Measurements from ENCODE around the gene GUCY2F.

The GUCY2F gene

GRCh38 chrX:109357706-109358105 is 124.2 kb downstream of the GUCY2F start:
- Histone ChIP-seq H3K23ac (ENCODE audit: low read depth, low read length, poor library complexity) (no peak overlapping the region), H3K4me1 (ENCODE audit: control insufficient read depth in 2 of 2, insufficient read depth in 1 of 2, low read depth in 1 of 2, low read length in 2 of 2) (no peaks in the 10 kb centered on the region), H2BK120ac (ENCODE audit: low read depth, low read length) (no peak overlapping the region), H2AK5ac (ENCODE audit: low read depth, low read length) (no peak overlapping the region), H3K4me3 (ENCODE audit: low read length in 2 of 2) (no peak overlapping the region), H3K79me1 (ENCODE audit: low read depth, low read length) (no peaks in the 10 kb centered on the region), H3K9ac (ENCODE audit: low read depth, low read length, poor library complexity) (no peak overlapping the region), H2BK5ac (ENCODE audit: low read length) (no peak overlapping the region), H3K36me3 (replicated peaks in 1 of 2; ENCODE audit: control insufficient read depth in 2 of 2, insufficient read depth in 2 of 2, low read length in 2 of 2) (no peaks in the 10 kb centered on the region), H4K91ac (ENCODE audit: low read depth, low read length, poor library complexity) (no peak overlapping the region), H2BK12ac (ENCODE audit: low read length) (no peak overlapping the region), H3K4me2 (ENCODE audit: insufficient read depth, low read length, poor library complexity, severe bottlenecking) (no peak overlapping the region), H4K8ac (ENCODE audit: low read depth, low read length) (no peak overlapping the region), H3K9me3 (replicated peaks in 1 of 2; ENCODE audit: control insufficient read depth in 2 of 2, insufficient read depth in 1 of 2, low read depth in 1 of 2, low read length in 2 of 2) (peaks cover 0 to 4% of the 10 kb centered on the region in 2 donors), H3K27ac (replicated peaks; ENCODE audit: low read length) (no peak overlapping the region), H3K4ac (ENCODE audit: low read length) (no peak overlapping the region), H2AFZ (ENCODE audit: low read length) (no peak overlapping the region), H2BK15ac (ENCODE audit: low read length) (no peak overlapping the region), H3K14ac (ENCODE audit: low read length) (no peak overlapping the region), H3K27me3 (ENCODE audit: control insufficient read depth in 3 of 3, insufficient read depth in 3 of 3, low read depth in 1 of 3, low read length in 3 of 3) (no peaks in the 10 kb centered on the region), H3K18ac (ENCODE audit: low read length) (no peak overlapping the region)
- no CpG with 5 or more reads among the region's 3 CpGs for WGBS, 2 donors (ENCODE audit: extremely low coverage in 2 of 2, insufficient read length in 2 of 2, insufficient replicate concordance in 1 of 2)
- DNase-seq (ENCODE audit: low spot score): no peak

- H2AK5ac ChIP-seq (ENCODE audit: low read depth, low read length): no peak overlapping the region
- no peak overlapping the region for H3K27ac ChIP-seq (replicated peaks; ENCODE audit: low read length)
- WGBS, 2 donors (ENCODE audit: extremely low coverage in 2 of 2, insufficient read length in 2 of 2, insufficient replicate concordance in 1 of 2): no CpG with 5 or more reads among the region's 3 CpGs
- H3K18ac ChIP-seq (ENCODE audit: low read length): no peak overlapping the region
- H3K9me3 ChIP-seq (replicated peaks in 1 of 2; ENCODE audit: control insufficient read depth in 2 of 2, insufficient read depth in 1 of 2, low read depth in 1 of 2, low read length in 2 of 2): peaks cover 0 to 4% of the 10 kb centered on the region in 2 donors
- DNase-seq (ENCODE audit: low spot score): no peak
- H4K8ac ChIP-seq (ENCODE audit: low read depth, low read length): no peak overlapping the region
- no peak overlapping the region for H2BK5ac ChIP-seq (ENCODE audit: low read length)
- no peaks in the 10 kb centered on the region for H3K79me1 ChIP-seq (ENCODE audit: low read depth, low read length)
- no peak overlapping the region for H3K23ac ChIP-seq (ENCODE audit: low read depth, low read length, poor library complexity)
- no peaks in the 10 kb centered on the region for H3K4me1 ChIP-seq (ENCODE audit: control insufficient read depth in 2 of 2, insufficient read depth in 1 of 2, low read depth in 1 of 2, low read length in 2 of 2)
- no peaks in the 10 kb centered on the region for H3K36me3 ChIP-seq (replicated peaks in 1 of 2; ENCODE audit: control insufficient read depth in 2 of 2, insufficient read depth in 2 of 2, low read length in 2 of 2)
- no peak overlapping the region for H2BK120ac ChIP-seq (ENCODE audit: low read depth, low read length)
- H3K27me3 ChIP-seq (ENCODE audit: control insufficient read depth in 3 of 3, insufficient read depth in 3 of 3, low read depth in 1 of 3, low read length in 3 of 3): no peaks in the 10 kb centered on the region
- H3K9ac ChIP-seq (ENCODE audit: low read depth, low read length, poor library complexity): no peak overlapping the region
- no peak overlapping the region for H3K4ac ChIP-seq (ENCODE audit: low read length)
- H3K4me2 ChIP-seq (ENCODE audit: insufficient read depth, low read length, poor library complexity, severe bottlenecking): no peak overlapping the region
- H3K14ac ChIP-seq (ENCODE audit: low read length): no peak overlapping the region
- H2BK15ac ChIP-seq (ENCODE audit: low read length): no peak overlapping the region
- no peak overlapping the region for H2AFZ ChIP-seq (ENCODE audit: low read length)
- H2BK12ac ChIP-seq (ENCODE audit: low read length): no peak overlapping the region
- no peak overlapping the region for H4K91ac ChIP-seq (ENCODE audit: low read depth, low read length, poor library complexity)
- no peak overlapping the region for H3K4me3 ChIP-seq (ENCODE audit: low read length in 2 of 2)
Observed at GRCh38 chrX:109356684-109357083, 125.2 kb downstream of the GUCY2F start.

DNA sequence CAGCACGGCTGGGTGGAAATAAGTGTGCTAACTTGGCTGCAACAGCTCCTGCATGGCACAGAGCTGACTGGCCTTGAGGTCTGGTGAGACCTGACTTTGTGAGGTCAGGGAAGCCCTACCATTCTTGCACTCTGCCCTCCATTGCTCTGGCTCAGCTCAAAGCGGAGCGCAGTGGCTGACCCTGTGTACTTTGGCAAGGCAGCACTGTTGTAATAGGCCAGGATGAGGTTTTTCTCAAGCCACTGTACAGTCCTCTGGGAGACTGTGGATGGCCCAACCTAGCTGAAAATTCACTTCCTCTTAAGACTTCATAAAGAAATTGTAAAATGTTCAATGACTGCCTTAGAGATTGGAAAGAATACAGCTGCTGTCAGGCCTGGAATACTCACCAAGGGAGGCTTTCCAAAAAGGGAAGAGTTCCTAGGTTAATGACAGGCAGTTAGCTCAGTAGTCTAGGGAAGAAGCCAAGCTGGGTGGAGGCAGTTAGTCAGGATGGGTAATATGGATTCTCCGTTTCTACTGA is 129.8 kb downstream of the GUCY2F start:
- H3K27me3 ChIP-seq (ENCODE audit: control insufficient read depth in 3 of 3, insufficient read depth in 3 of 3, low read depth in 1 of 3, low read length in 3 of 3): no peaks in the 10 kb centered on the region
- whole genome bisulfite sequencing, 2 donors (ENCODE audit: extremely low coverage in 2 of 2, insufficient read length in 2 of 2, insufficient replicate concordance in 1 of 2): no CpG with 5 or more reads among the region's 4 CpGs
- DNase-seq (ENCODE audit: low spot score): no peak

DNA sequence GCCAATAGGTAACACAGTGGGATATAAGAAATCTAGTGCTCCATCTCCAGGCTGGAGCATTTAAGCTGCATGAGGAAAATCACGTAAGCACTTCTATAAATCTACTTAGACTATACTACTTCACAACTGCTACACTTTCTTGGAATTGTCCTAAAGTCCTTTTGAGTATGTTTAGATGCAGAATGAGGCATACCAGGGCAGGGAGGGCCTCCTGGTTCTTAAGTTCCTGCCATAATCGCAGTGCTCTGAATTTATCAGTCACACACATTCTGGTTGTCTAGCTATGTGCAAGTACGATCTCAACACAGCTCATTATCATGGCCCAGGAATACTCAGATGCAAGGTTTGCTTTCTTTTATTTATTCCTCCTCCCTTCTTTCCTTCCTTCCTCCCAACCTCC is 130.3 kb downstream of the GUCY2F start:
- no peak for DNase-seq (ENCODE audit: low spot score)
- H2BK12ac ChIP-seq (ENCODE audit: low read length): no peak overlapping the region
- H3K14ac ChIP-seq (ENCODE audit: low read length): no peak overlapping the region
- no peaks in the 10 kb centered on the region for H3K9me3 ChIP-seq (replicated peaks in 1 of 2; ENCODE audit: control insufficient read depth in 2 of 2, insufficient read depth in 1 of 2, low read depth in 1 of 2, low read length in 2 of 2)
- WGBS, 2 donors (ENCODE audit: extremely low coverage in 2 of 2, insufficient read length in 2 of 2, insufficient replicate concordance in 1 of 2): no CpG with 5 or more reads among the region's 3 CpGs
- H4K91ac ChIP-seq (ENCODE audit: low read depth, low read length, poor library complexity): no peak overlapping the region
- no peak overlapping the region for H4K8ac ChIP-seq (ENCODE audit: low read depth, low read length)
- H2BK15ac ChIP-seq (ENCODE audit: low read length): no peak overlapping the region
- H3K36me3 ChIP-seq (replicated peaks in 1 of 2; ENCODE audit: control insufficient read depth in 2 of 2, insufficient read depth in 2 of 2, low read length in 2 of 2): no peaks in the 10 kb centered on the region
- H3K9ac ChIP-seq (ENCODE audit: low read depth, low read length, poor library complexity): no peak overlapping the region
- no peak overlapping the region for H2BK5ac ChIP-seq (ENCODE audit: low read length)
- H3K18ac ChIP-seq (ENCODE audit: low read length): no peak overlapping the region
- no peak overlapping the region for H3K4me3 ChIP-seq (ENCODE audit: low read length in 2 of 2)
- H2AFZ ChIP-seq (ENCODE audit: low read length): no peak overlapping the region
- no peak overlapping the region for H2BK120ac ChIP-seq (ENCODE audit: low read depth, low read length)
- H2AK5ac ChIP-seq (ENCODE audit: low read depth, low read length): no peak overlapping the region
- no peaks in the 10 kb centered on the region for H3K27me3 ChIP-seq (ENCODE audit: control insufficient read depth in 3 of 3, insufficient read depth in 3 of 3, low read depth in 1 of 3, low read length in 3 of 3)
- no peaks in the 10 kb centered on the region for H3K79me1 ChIP-seq (ENCODE audit: low read depth, low read length)
- H3K23ac ChIP-seq (ENCODE audit: low read depth, low read length, poor library complexity): no peak overlapping the region
- H3K4ac ChIP-seq (ENCODE audit: low read length): no peak overlapping the region
- no peak overlapping the region for H3K4me2 ChIP-seq (ENCODE audit: insufficient read depth, low read length, poor library complexity, severe bottlenecking)
- no peak overlapping the region for H3K27ac ChIP-seq (replicated peaks; ENCODE audit: low read length)
- H3K4me1 ChIP-seq (ENCODE audit: control insufficient read depth in 2 of 2, insufficient read depth in 1 of 2, low read depth in 1 of 2, low read length in 2 of 2): no peaks in the 10 kb centered on the region

More for the DNA sequence above, 129.8 kb downstream of the GUCY2F start:
- Histone ChIP-seq H2BK15ac (ENCODE audit: low read length) (no peak overlapping the region), H2AFZ (ENCODE audit: low read length) (no peak overlapping the region), H2BK5ac (ENCODE audit: low read length) (no peak overlapping the region), H3K36me3 (replicated peaks in 1 of 2; ENCODE audit: control insufficient read depth in 2 of 2, insufficient read depth in 2 of 2, low read length in 2 of 2) (no peaks in the 10 kb centered on the region), H3K9me3 (replicated peaks in 1 of 2; ENCODE audit: control insufficient read depth in 2 of 2, insufficient read depth in 1 of 2, low read depth in 1 of 2, low read length in 2 of 2) (no peaks in the 10 kb centered on the region), H2BK12ac (ENCODE audit: low read length) (no peak overlapping the region), H3K9ac (ENCODE audit: low read depth, low read length, poor library complexity) (no peak overlapping the region), H3K79me1 (ENCODE audit: low read depth, low read length) (no peaks in the 10 kb centered on the region), H2BK120ac (ENCODE audit: low read depth, low read length) (no peak overlapping the region), H3K4me3 (ENCODE audit: low read length in 2 of 2) (no peak overlapping the region), H4K91ac (ENCODE audit: low read depth, low read length, poor library complexity) (no peak overlapping the region), H3K14ac (ENCODE audit: low read length) (no peak overlapping the region), H3K4me2 (ENCODE audit: insufficient read depth, low read length, poor library complexity, severe bottlenecking) (no peak overlapping the region), H4K8ac (ENCODE audit: low read depth, low read length) (no peak overlapping the region), H3K18ac (ENCODE audit: low read length) (no peak overlapping the region), H3K4me1 (ENCODE audit: control insufficient read depth in 2 of 2, insufficient read depth in 1 of 2, low read depth in 1 of 2, low read length in 2 of 2) (no peaks in the 10 kb centered on the region), H3K23ac (ENCODE audit: low read depth, low read length, poor library complexity) (no peak overlapping the region), H3K27ac (replicated peaks; ENCODE audit: low read length) (no peak overlapping the region), H3K4ac (ENCODE audit: low read length) (no peak overlapping the region), H2AK5ac (ENCODE audit: low read depth, low read length) (no peak overlapping the region)

Data from neuronal stem cell (in vitro differentiated cells).